Bronchial epithelial cell (primary cell): Measurements from ENCODE around the gene RNF166. TPM values are rescaled to one million over a fixed set of nuclear protein-coding genes. Genes with fewer than 3 reads are reported as not detected.

Experiments used
- DNase-seq: peaks from one replicate; pipeline ENCODE4 v3.0.0-alpha.2; 2010; ENCODE audit warnings: low read depth
- FAIRE-seq: peaks from 2 replicates; lab custom pipeline; 2011; peaks lifted over from hg19 to GRCh38; lab: Jason Lieb, UNC
- H3K27me3 ChIP-seq: 2 replicates; pipeline ENCODE4 v1.5.1; 2011; ENCODE audit warnings: low read length; ENCODE audit not compliant: control insufficient read depth, insufficient read depth
- H3K36me3 ChIP-seq: 2 replicates; pipeline ENCODE4 v1.5.1; 2011; ENCODE audit warnings: low read length; ENCODE audit not compliant: control insufficient read depth, insufficient read depth
- H3K4me3 ChIP-seq: 2 replicates; pipeline ENCODE4 v1.5.1; 2011; ENCODE audit warnings: mild to moderate bottlenecking, low read depth, low read length, control low read depth
- total RNA-seq: library from RNA; depleted of rRNA; stranded (reverse); fragments of >200 nt; gene quantifications from 2 replicates; pipeline ENCODE4 v1.2.1, GENCODE V29; 2014
- TF ChIP-seq, protein P1 (sequence below): IDR thresholded peaks from 2 replicates; pipeline ENCODE4 v1.5.1; 2011; ENCODE audit warnings: mild to moderate bottlenecking, moderate library complexity, low read length, control low read depth, inconsistent platforms; ENCODE audit not compliant: insufficient read depth, severe bottlenecking

RNF166 gene
- total RNA-seq, 1 donor from 2014 or later: 9.7 TPM

DNA sequence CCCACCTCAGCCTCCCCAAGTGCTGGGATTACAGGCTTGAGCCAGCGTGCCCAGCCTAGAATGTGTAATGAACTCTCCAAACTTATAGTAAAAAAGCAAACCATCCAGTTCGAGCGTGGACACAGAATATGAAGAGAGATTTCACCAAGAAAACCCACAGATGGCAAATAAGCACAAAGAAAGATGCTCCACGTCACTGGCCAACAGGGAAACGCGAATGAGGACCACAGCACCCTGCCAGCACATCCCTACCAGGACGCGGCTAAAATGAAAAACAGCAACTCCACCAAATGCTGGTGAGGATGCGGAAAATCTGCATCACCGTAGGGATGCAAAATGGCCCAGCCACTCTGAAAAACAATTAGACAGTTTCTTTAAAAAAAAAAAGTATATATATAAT, 44.7 kb downstream of the RNF166 start:
- Histone ChIP-seq H3K36me3 (peaks cover 4% of the 10 kb centered on the region), H3K4me3 (no peak overlapping the region), H3K27me3 (no peaks in the 10 kb centered on the region)
- FAIRE-seq: no peak
- no peak for DNase-seq
- TF ChIP-seq, protein P1, sequence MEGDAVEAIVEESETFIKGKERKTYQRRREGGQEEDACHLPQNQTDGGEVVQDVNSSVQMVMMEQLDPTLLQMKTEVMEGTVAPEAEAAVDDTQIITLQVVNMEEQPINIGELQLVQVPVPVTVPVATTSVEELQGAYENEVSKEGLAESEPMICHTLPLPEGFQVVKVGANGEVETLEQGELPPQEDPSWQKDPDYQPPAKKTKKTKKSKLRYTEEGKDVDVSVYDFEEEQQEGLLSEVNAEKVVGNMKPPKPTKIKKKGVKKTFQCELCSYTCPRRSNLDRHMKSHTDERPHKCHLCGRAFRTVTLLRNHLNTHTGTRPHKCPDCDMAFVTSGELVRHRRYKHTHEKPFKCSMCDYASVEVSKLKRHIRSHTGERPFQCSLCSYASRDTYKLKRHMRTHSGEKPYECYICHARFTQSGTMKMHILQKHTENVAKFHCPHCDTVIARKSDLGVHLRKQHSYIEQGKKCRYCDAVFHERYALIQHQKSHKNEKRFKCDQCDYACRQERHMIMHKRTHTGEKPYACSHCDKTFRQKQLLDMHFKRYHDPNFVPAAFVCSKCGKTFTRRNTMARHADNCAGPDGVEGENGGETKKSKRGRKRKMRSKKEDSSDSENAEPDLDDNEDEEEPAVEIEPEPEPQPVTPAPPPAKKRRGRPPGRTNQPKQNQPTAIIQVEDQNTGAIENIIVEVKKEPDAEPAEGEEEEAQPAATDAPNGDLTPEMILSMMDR: no peak

DNA sequence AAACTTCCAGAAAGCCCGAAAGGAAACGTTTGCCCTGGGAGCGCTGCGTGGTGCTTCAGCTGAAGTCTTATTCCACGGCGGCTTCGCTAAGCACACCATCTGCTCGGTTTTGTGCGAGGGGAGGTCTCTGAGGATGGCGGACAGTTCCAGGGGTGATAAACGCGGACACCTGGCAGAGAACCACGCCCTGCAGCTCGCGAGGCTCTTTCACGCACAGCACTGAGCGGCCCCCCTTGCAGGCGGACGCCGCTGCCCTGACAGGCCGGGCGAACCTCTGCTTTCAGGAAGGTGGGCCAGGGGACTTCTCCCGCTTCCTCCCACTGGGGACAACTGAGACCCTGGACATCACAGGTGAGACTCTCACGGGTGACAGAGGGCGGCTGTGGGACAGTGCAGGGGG, 47.0 kb downstream of the RNF166 start:
- no peak overlapping the region for H3K4me3 ChIP-seq
- TF ChIP-seq, protein P1: no peak
- no peak for FAIRE-seq
- no peaks in the 10 kb centered on the region for H3K27me3 ChIP-seq
- DNase-seq: no peak
- peaks cover 10% of the 10 kb centered on the region for H3K36me3 ChIP-seq

DNA sequence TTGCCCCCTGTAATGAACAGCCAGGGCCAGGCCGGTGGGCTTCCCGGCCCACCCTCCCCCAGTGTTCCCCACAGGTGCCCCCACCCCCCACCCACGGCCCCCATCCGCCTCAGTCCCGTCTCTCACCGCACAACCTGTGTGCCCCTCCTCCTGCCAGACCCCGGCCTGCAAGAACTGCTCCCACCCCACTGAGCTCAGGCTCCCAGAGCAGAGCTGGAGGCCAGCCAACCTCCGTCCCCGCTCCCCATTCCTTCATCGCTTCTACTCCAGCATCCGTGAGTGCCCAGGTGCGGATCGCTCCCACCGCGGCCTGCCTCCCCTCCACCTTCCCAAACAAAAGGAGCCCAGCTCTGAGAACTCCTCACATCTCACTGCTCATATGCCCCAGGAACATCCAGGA, 47.5 kb downstream of the RNF166 start:
- Histone ChIP-seq H3K4me3 (no peak overlapping the region), H3K36me3 (peaks cover 10% of the 10 kb centered on the region), H3K27me3 (no peaks in the 10 kb centered on the region)
- TF ChIP-seq, protein P1: no peak
- no peak for FAIRE-seq
- no peak for DNase-seq

DNA sequence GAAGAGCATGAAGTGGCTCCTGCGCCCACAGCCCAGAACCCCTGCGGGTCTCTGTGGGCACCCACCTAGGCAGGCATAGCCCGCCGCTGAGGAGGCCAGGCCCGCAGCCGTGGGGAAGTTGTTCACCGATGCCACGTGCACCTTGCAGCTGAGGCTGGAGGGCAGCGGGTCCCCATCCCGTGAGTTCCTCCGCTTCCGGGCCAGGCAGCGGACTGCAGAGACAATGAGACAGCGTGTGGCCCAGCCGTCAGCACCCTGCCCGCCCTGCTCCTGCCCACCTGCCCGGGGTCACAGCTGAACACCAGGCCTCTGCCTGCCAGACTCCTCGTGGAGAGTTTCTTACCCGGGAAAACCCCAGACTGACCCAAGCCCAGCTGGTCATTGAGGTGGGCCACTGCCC, 48.8 kb downstream of the RNF166 start:
- no peaks in the 10 kb centered on the region for H3K27me3 ChIP-seq
- TF ChIP-seq, protein P1: no peak
- FAIRE-seq (no peak), DNase-seq (no peak)
- no peak overlapping the region for H3K4me3 ChIP-seq
- peaks cover 11% of the 10 kb centered on the region for H3K36me3 ChIP-seq

DNA sequence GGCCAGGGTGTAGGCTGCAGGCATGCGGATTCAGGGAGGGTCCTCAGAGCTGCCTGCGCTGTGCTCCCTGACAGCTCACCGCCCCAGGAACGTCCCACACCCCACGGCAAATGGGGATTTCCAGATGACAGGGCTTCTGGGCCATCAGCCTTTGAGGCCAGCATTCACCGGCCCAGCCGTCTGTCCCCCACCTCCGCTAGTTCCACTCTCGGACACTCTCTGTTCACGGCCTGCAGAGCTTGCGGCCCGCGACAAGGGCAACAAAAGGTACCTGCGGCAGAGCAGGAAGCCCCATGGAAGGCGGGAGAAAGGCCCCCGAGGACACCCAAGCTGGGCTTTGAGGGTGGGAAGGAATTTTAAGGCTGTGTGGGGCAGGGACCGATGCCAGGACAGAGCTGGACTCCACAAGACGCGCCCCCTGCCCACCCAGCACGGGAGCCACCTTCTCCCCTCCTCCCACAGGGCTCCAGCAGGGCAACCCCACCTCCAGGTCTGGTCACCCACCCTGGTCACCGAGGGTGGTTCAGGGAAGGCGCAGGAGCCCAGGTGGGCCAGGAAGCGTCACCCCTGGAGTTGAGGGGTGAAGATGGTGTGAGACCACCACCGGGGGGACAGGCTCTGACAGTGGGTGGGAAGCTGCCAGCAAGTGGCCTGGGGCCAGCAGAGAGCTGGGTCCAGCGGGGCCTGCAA, 49.8 kb downstream of the RNF166 start:
- no peak for DNase-seq
- Histone ChIP-seq H3K27me3 (no peaks in the 10 kb centered on the region), H3K4me3 (no peak overlapping the region), H3K36me3 (peaks cover 11% of the 10 kb centered on the region)
- no peak for FAIRE-seq
- TF ChIP-seq, protein P1: no peak
